ENCODE results near the gene TBL1XR1. TPM values are rescaled to one million over a fixed set of nuclear protein-coding genes. Genes with fewer than 3 reads are reported as not detected.

The TBL1XR1 gene
- 84.3 and 296 TPM in 2 replicates for total RNA-seq

DNA sequence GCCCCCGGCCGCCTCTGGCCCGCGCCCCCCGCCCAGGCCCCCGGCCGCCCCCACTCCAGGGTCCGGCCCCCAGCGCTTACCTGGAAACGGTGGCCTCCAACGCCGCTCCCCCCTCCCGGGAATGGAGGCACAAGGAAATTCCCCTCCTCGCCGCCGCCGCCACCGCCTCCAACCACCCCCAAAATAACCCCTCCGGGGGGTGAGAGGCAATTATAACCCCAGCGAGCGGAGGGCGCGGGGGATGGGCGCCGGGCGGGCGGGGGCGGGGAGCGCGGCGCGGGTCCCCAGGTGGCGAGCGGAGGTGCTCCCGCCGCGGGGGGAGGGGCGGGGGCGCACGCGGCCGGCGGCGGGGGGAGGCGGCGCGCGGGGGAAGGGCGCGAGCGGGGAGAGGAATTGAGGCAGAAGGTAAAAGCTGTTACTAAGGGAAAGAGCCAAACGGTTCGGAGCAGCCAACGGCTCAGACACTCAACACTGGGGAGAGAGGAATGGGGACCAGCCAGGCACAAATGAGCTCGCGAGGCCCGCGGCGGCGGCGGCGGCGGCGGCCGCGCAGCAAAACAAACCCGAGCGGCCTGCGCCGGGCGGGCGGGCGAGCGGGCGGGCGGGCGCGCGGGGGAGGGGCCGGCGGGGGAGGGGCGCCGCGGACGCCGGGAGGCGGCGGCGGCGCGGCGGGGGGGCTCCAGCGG, at the start of gene TBL1XR1:
TBL1XR1 (minus strand) TSS at position 442 of the 686 bp plus-strand sequence. CDS start 132,505 bp downstream, outside the sequence.

